ENCODE measurements around the gene ENO2. TPM values are rescaled to one million over a fixed set of nuclear protein-coding genes. Genes with fewer than 3 reads are reported as not detected.

ENO2 gene
- total and polyA plus RNA-seq, 2 donors: 12.1 to 29.3 TPM

DNA sequence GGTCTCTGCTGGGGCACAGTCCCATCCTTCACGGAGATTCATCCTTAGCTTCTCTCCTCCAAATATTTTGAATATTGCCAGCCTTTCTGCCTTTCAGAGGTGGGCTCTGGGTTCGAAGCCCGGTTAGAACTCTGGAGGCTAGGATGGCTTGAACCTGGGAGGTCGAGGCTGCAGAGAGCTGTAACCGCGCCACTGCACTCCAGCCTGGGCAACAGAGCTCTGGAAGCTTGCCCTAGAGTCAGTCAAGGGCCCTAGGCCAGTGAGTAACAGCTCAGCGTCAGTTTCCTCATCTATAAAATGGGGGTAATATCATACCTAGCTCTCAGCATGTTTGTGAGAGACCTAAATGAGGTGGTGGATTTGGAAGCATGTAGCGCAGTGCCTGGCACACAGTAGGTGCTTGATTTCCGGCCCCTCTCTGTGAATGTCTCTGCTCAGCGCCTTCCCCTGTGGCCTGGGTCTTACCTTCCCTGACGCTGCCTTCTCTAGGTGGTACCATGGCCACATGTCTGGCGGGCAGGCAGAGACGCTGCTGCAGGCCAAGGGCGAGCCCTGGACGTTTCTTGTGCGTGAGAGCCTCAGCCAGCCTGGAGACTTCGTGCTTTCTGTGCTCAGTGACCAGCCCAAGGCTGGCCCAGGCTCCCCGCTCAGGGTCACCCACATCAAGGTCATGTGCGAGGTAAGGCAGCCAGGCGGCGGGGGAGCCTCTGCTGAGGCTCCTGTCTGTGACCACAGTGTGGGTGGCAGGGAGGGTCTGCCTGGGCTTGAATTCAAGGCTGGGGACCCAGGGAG is 40.1 kb downstream of the ENO2 start:
- peak overlapping the region; percentile 74 to 91 for H3K4me3 ChIP-seq (ENCODE audit: low read length in 2 of 2)
- 87% methylated on average over 21 of the region's 21 CpGs for WGBS
- H3K4me1 ChIP-seq (ENCODE audit: control insufficient read depth in 2 of 2, insufficient read depth in 2 of 2, low read length in 2 of 2): peaks cover 58 to 96% of the 10 kb centered on the region in 2 donors
- H3K36me3 ChIP-seq (ENCODE audit: control insufficient read depth in 2 of 2, insufficient read depth in 2 of 2, low read length in 1 of 2): peaks cover 49 to 63% of the 10 kb centered on the region in 2 donors
- DNase-seq (ENCODE audit: low read depth in 6 of 9, low spot score in 9 of 9): no peak
- no peaks in the 10 kb centered on the region for H3K9me3 ChIP-seq (ENCODE audit: control insufficient read depth in 2 of 2, insufficient read depth in 1 of 2, low read length in 1 of 2)
- H3K27me3 ChIP-seq (ENCODE audit: control insufficient read depth in 2 of 2, insufficient read depth in 1 of 2, low read length in 1 of 2): no peaks in the 10 kb centered on the region
- H3K27ac ChIP-seq (ENCODE audit: low read depth in 1 of 2, low read length in 1 of 2): peak overlapping the region; percentile 79 to 82

DNA sequence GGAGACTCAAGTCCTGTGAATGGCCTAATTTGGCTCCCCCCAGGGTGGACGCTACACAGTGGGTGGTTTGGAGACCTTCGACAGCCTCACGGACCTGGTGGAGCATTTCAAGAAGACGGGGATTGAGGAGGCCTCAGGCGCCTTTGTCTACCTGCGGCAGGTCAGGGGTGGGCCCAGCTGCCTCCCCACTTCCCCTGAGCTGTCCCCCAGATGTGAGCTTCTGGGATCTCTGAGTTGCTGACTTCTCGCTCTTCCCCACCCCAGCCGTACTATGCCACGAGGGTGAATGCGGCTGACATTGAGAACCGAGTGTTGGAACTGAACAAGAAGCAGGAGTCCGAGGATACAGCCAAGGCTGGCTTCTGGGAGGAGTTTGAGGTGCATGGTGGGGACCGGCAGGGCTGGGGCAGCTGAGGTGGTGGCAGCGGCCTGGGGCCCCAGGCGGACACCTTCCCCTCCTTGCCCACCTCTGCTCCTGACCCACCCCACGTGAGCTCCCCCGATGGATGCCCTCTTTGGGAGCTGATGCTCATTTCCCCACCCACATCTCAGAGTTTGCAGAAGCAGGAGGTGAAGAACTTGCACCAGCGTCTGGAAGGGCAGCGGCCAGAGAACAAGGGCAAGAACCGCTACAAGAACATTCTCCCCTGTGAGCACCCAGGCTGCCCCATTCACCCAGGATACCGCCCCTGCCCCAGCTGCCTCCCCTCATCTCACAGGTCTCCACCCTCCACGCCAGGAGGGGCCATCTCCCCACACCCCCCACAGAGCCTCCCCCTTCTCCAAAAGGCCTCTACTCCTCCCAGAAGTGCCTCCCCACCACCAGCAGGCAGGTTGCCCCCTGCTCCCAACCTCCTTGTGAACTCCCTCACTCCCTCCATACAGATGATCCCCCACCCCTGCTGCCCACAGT is 41.0 kb downstream of the ENO2 start:
- H3K27ac ChIP-seq (ENCODE audit: low read depth in 1 of 2, low read length in 1 of 2): no peak overlapping the region
- H3K9me3 ChIP-seq (ENCODE audit: control insufficient read depth in 2 of 2, insufficient read depth in 1 of 2, low read length in 1 of 2): no peaks in the 10 kb centered on the region
- H3K4me3 ChIP-seq (ENCODE audit: low read length in 2 of 2): no peak overlapping the region
- peaks cover 58 to 69% of the 10 kb centered on the region in 2 donors for H3K36me3 ChIP-seq (ENCODE audit: control insufficient read depth in 2 of 2, insufficient read depth in 2 of 2, low read length in 1 of 2)
- peaks cover 58 to 99% of the 10 kb centered on the region in 2 donors for H3K4me1 ChIP-seq (ENCODE audit: control insufficient read depth in 2 of 2, insufficient read depth in 2 of 2, low read length in 2 of 2)
- 96% methylated on average over 22 of the region's 22 CpGs for WGBS
- no peak for DNase-seq (ENCODE audit: low read depth in 6 of 9, low spot score in 9 of 9)
- no peaks in the 10 kb centered on the region for H3K27me3 ChIP-seq (ENCODE audit: control insufficient read depth in 2 of 2, insufficient read depth in 1 of 2, low read length in 1 of 2)

DNA sequence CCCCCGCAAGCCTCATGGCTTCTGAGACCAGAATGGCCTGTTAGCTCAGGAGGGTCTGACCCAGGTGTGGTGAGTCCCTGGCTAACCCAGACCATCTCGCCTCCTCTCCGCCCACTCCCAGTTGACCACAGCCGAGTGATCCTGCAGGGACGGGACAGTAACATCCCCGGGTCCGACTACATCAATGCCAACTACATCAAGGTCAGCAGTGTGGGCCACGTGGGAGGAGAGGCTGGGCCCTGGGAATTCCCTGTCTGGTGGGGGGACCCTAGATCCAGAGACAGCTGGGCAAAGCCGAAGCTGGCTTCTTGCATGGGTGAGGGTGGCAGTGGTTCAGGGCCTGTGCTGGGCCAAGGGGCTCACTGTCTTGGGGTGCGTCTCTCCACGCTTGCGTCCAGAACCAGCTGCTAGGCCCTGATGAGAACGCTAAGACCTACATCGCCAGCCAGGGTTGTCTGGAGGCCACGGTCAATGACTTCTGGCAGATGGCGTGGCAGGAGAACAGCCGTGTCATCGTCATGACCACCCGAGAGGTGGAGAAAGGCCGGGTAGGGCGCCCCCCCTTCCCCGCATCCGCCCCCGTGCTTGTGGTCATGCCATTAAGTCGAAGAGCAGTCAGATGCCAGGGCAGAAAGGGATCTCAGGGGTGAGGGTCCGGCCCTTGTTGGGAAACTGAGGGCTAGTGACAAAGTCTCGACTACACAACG is 41.8 kb downstream of the ENO2 start:
- peaks cover 66 to 78% of the 10 kb centered on the region in 2 donors for H3K36me3 ChIP-seq (ENCODE audit: control insufficient read depth in 2 of 2, insufficient read depth in 2 of 2, low read length in 1 of 2)
- H3K27me3 ChIP-seq (ENCODE audit: control insufficient read depth in 2 of 2, insufficient read depth in 1 of 2, low read length in 1 of 2): no peaks in the 10 kb centered on the region
- no peak for DNase-seq (ENCODE audit: low read depth in 6 of 9, low spot score in 9 of 9)
- no peaks in the 10 kb centered on the region for H3K9me3 ChIP-seq (ENCODE audit: control insufficient read depth in 2 of 2, insufficient read depth in 1 of 2, low read length in 1 of 2)
- H3K27ac ChIP-seq (ENCODE audit: low read depth in 1 of 2, low read length in 1 of 2): no peak overlapping the region
- H3K4me1 ChIP-seq (ENCODE audit: control insufficient read depth in 2 of 2, insufficient read depth in 2 of 2, low read length in 2 of 2): peaks cover 56 to 99% of the 10 kb centered on the region in 2 donors
- 88% methylated on average over 28 of the region's 28 CpGs for WGBS
- no peak overlapping the region for H3K4me3 ChIP-seq (ENCODE audit: low read length in 2 of 2)

DNA sequence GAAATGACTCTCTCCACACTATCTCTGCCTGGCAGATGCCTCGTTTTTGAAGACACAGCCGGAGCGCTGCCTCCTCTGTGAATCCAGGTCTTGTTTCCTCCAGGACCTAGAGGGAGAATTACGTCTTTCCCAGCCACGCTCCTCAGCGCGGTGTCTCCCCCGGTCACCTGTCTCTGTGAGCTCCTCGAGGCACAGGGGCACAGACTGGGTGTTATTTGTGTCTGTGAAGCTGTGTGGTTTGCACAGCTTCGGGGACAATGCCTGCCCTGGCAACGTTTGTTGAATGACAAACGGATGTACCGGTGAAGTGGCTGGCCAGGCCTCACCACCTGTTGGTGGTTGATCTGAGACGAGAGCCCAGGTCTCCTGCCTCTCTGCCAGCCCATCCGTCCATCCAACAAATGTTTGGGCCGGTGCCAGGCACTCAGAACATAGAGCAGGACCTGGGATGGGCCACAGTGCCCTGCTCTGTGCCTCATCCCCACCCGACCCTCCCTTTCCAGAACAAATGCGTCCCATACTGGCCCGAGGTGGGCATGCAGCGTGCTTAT is 42.8 kb downstream of the ENO2 start:
- Histone ChIP-seq H3K9me3 (ENCODE audit: control insufficient read depth in 2 of 2, insufficient read depth in 1 of 2, low read length in 1 of 2) (no peaks in the 10 kb centered on the region), H3K4me1 (ENCODE audit: control insufficient read depth in 2 of 2, insufficient read depth in 2 of 2, low read length in 2 of 2) (peaks cover 63 to 99% of the 10 kb centered on the region in 2 donors), H3K36me3 (ENCODE audit: control insufficient read depth in 2 of 2, insufficient read depth in 2 of 2, low read length in 1 of 2) (peaks cover 71 to 83% of the 10 kb centered on the region in 2 donors), H3K27me3 (ENCODE audit: control insufficient read depth in 2 of 2, insufficient read depth in 1 of 2, low read length in 1 of 2) (no peaks in the 10 kb centered on the region), H3K27ac (ENCODE audit: low read depth in 1 of 2, low read length in 1 of 2) (no peak overlapping the region), H3K4me3 (ENCODE audit: low read length in 2 of 2) (no peak overlapping the region)
- DNase-seq (ENCODE audit: low read depth in 6 of 9, low spot score in 9 of 9): no peak
- 96% methylated on average over 20 of the region's 20 CpGs for WGBS

DNA sequence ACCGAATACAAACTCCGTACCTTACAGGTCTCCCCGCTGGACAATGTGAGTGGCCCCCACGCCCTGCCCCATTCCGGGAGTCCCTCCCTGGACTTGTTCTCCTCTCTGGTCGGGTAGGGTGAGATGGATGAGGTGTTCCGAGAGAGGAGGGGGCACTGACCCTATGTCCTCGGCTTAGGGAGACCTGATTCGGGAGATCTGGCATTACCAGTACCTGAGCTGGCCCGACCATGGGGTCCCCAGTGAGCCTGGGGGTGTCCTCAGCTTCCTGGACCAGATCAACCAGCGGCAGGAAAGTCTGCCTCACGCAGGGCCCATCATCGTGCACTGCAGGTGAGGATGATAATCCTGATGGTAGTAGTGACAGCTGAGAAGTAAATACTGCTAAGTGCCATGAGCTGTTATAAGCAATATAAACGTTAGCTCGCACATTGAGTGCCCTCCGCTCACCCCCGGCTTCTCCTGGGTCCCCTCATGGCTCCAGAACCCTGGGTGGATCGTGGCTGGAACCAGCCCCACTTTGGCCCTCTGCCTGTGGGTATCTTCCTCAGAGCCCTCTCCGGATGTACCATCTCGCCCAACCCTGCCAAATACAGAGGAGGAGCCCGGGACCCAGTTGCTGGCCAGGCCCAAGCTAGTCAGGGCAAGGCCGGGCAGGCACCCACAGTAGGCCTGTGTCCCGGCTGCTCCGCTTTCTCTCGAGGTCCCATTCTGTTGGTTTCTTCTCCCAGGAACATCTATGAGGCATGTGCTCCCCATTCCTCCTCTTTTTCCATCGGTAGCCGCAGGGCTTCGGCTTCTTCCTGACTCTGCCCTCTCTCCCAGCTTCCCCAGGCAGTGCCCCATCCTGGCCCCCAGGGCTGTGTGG is 43.6 kb downstream of the ENO2 start:
- Histone ChIP-seq H3K4me1 (ENCODE audit: control insufficient read depth in 2 of 2, insufficient read depth in 2 of 2, low read length in 2 of 2) (peaks cover 68 to 99% of the 10 kb centered on the region in 2 donors), H3K36me3 (ENCODE audit: control insufficient read depth in 2 of 2, insufficient read depth in 2 of 2, low read length in 1 of 2) (peaks cover 71 to 80% of the 10 kb centered on the region in 2 donors), H3K27ac (ENCODE audit: low read depth in 1 of 2, low read length in 1 of 2) (peak overlapping the region; percentile 45 to 93), H3K9me3 (ENCODE audit: control insufficient read depth in 2 of 2, insufficient read depth in 1 of 2, low read length in 1 of 2) (peaks cover 0 to 7% of the 10 kb centered on the region in 2 donors), H3K27me3 (ENCODE audit: control insufficient read depth in 2 of 2, insufficient read depth in 1 of 2, low read length in 1 of 2) (no peaks in the 10 kb centered on the region), H3K4me3 (ENCODE audit: low read length in 2 of 2) (peak overlapping the region in 1 of 2 donors; percentile 28)
- WGBS: 93% methylated on average over 28 of the region's 28 CpGs
- no peak for DNase-seq (ENCODE audit: low read depth in 6 of 9, low spot score in 9 of 9)

DNA sequence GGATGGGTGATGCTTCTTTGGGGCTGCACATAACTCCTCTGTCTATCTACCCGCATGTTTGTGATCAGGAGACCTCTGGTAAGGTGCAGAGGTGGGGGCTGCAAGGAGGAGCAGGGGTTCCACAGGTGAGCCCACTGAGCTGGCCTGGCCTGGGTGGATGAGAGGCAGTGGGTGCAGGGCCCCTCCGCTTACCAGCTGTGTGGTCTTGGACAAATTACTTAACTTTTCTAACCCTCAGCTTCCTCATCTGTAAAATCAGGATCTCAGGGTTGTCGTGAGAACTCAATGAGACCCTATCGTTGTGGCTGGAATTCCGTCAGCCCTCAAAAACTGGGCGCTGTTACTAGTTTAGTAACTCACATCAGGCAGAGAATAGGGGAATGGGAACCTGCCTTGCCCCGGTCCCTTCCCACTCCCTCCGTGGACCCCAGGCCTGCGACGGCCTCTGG is 44.3 kb downstream of the ENO2 start:
- peak overlapping the region; percentile 28 to 38 for H3K4me3 ChIP-seq (ENCODE audit: low read length in 2 of 2)
- peaks cover 0 to 7% of the 10 kb centered on the region in 2 donors for H3K9me3 ChIP-seq (ENCODE audit: control insufficient read depth in 2 of 2, insufficient read depth in 1 of 2, low read length in 1 of 2)
- H3K27ac ChIP-seq (ENCODE audit: low read depth in 1 of 2, low read length in 1 of 2): peak overlapping the region; percentile 68 to 93
- peaks cover 68 to 94% of the 10 kb centered on the region in 2 donors for H3K4me1 ChIP-seq (ENCODE audit: control insufficient read depth in 2 of 2, insufficient read depth in 2 of 2, low read length in 2 of 2)
- H3K27me3 ChIP-seq (ENCODE audit: control insufficient read depth in 2 of 2, insufficient read depth in 1 of 2, low read length in 1 of 2): no peaks in the 10 kb centered on the region
- WGBS: 28% methylated on average over 10 of the region's 10 CpGs
- H3K36me3 ChIP-seq (ENCODE audit: control insufficient read depth in 2 of 2, insufficient read depth in 2 of 2, low read length in 1 of 2): peaks cover 71 to 76% of the 10 kb centered on the region in 2 donors
- peak in 1 of 9 donors; percentile 31 for DNase-seq (ENCODE audit: low read depth in 6 of 9, low spot score in 9 of 9)

DNA sequence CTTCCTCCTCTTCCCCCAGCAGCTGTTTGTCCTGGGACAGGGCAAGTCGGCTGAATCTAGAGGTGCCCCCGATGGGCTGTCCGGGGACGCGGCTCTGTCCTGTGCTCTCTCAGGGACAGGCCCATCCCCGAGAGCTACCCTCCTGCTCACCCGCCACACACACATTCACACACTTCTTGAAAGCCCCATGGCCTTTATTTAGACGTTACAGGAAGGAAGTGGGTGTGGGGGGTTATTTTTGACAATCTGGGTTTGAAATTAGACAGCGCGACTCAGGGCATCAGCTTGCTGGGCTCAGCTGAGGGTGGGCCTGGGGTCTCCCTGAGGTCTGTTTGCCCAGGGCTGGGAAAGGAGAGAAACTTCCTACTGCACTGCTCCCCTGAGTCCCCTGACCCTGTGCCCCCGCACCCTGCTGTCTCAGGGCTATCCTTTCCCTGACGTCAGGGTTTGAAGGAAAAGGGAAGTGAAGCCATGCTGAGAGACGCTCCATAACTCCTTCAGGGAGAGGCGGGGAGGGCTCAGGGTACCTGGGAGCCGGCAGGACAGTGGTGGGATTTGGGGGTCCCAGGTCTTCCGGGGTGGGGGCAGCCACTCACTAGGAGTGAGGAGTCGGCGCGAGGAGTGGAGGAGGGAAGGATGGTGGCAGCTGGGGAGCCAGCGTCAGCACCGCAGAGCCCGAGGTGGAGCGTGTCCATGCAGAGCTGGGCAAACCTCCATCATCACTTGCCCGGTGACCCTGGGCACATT is 44.9 kb downstream of the ENO2 start:
- Histone ChIP-seq H3K9me3 (ENCODE audit: control insufficient read depth in 2 of 2, insufficient read depth in 1 of 2, low read length in 1 of 2) (peaks cover 0 to 7% of the 10 kb centered on the region in 2 donors), H3K27ac (ENCODE audit: low read depth in 1 of 2, low read length in 1 of 2) (peak overlapping the region; percentile 68 to 93), H3K4me3 (ENCODE audit: low read length in 2 of 2) (peak overlapping the region; percentile 28 to 38), H3K36me3 (ENCODE audit: control insufficient read depth in 2 of 2, insufficient read depth in 2 of 2, low read length in 1 of 2) (peaks cover 71 to 78% of the 10 kb centered on the region in 2 donors), H3K4me1 (ENCODE audit: control insufficient read depth in 2 of 2, insufficient read depth in 2 of 2, low read length in 2 of 2) (peaks cover 66 to 88% of the 10 kb centered on the region in 2 donors), H3K27me3 (ENCODE audit: control insufficient read depth in 2 of 2, insufficient read depth in 1 of 2, low read length in 1 of 2) (no peaks in the 10 kb centered on the region)
- DNase-seq (ENCODE audit: low read depth in 6 of 9, low spot score in 9 of 9): peak in 3 of 9 donors; percentile 60 to 84 (median 67)
- WGBS: 33% methylated on average over 24 of the region's 24 CpGs

All from thymus (tissue), 11 donors.